WI38 (cell line): ENCODE data around the gene SRSF10.

Experiments
- H3K4me3 ChIP-seq: 2 replicates; pipeline ENCODE4 v1.5.1; 2011; ENCODE audit warnings: low read depth, mild to moderate bottlenecking, control low read depth, low read length
- TF ChIP-seq, protein P1 (sequence below): IDR thresholded peaks from 2 replicates; pipeline ENCODE4 v1.5.1; 2012; ENCODE audit warnings: low read depth, mild to moderate bottlenecking, control low read depth, low read length

The SRSF10 gene

DNA sequence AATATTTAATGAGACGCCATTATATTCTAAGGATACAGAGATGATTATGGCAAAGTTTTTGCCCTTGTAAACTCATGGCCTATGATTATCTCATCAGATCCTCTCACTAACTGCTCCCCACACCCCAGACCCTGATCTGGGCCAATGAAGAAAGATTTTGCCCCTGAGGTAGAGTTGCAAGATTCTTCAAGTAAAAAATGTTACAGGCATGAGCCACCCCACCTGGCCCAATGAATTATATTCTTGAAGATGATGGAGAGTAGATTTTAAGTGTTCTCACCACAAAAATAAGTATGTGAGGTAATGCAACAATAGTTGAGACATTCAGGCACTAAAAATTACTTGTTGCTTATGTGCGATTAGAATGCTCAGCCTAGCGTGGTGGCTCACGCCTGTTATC is 65.2 kb downstream of the SRSF10 start:
- no peak overlapping the region for H3K4me3 ChIP-seq
- TF ChIP-seq, protein P1, sequence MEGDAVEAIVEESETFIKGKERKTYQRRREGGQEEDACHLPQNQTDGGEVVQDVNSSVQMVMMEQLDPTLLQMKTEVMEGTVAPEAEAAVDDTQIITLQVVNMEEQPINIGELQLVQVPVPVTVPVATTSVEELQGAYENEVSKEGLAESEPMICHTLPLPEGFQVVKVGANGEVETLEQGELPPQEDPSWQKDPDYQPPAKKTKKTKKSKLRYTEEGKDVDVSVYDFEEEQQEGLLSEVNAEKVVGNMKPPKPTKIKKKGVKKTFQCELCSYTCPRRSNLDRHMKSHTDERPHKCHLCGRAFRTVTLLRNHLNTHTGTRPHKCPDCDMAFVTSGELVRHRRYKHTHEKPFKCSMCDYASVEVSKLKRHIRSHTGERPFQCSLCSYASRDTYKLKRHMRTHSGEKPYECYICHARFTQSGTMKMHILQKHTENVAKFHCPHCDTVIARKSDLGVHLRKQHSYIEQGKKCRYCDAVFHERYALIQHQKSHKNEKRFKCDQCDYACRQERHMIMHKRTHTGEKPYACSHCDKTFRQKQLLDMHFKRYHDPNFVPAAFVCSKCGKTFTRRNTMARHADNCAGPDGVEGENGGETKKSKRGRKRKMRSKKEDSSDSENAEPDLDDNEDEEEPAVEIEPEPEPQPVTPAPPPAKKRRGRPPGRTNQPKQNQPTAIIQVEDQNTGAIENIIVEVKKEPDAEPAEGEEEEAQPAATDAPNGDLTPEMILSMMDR = no peak
